PC-3 (cell line): Measurements from ENCODE around the gene TMEM156.
"Not testable (repeated sequence)": the region's sequence is repeated elsewhere in the genome, so short reads cannot be mapped to it uniquely, and the experiment has no call there.

Source experiments
- CTCF ChIP-seq: fragments of 300-600 bp; sonication (generic); conservative IDR thresholded peaks from 2 replicates; pipeline ENCODE4 v1.5.1; 2017; ENCODE audit warnings: antibody characterized with exemption, low read depth, mild to moderate bottlenecking, low read length
- EZH2 ChIP-seq: fragments of 300-600 bp; sonication (generic); IDR thresholded peaks from one replicate; pipeline ENCODE4 v1.6.1; 2017; ENCODE audit warnings: antibody characterized with exemption, mild to moderate bottlenecking, low read length; ENCODE audit not compliant: unreplicated experiment
- EZH2phosphoT487 ChIP-seq: fragments of 300-600 bp; sonication (generic); IDR thresholded peaks from 2 replicates; pipeline ENCODE4 v1.6.1; 2018; ENCODE audit warnings: mild to moderate bottlenecking, antibody characterized with exemption, low read length, borderline replicate concordance

- not testable (repeated sequence) for TF ChIP-seq CTCF, EZH2phosphoT487, EZH2
Observed at GRCh38 chr4:38941906-38942305, 90.3 kb downstream of the TMEM156 start.
